SK-N-SH treated with all-trans-retinoic acid at 6 μM for 48 hours (cell line): ENCODE data around the gene PSMB5.
A peak's percentile ranks its signal among the peaks of the same experiment; 100 is the strongest.

ENCODE experiments used
- ATAC-seq: fragments of 200-7000 bp; cut with Tn5 transposase; 3 replicates; pipeline ENCODE4 v1.9.1; 2020; ENCODE audit warnings: mild to moderate bottlenecking, moderate library complexity
- ARNTL ChIP-seq: fragments of 450-650 bp; formaldehyde crosslinking; IDR thresholded peaks from 2 replicates; pipeline ENCODE4 v1.5.0; 2020; ENCODE audit warnings: low read depth, mild to moderate bottlenecking, moderate library complexity, borderline replicate concordance
- BACH2 ChIP-seq: fragments of 250-450 bp; sonication (Bioruptor Pico); IDR thresholded peaks from 2 replicates; pipeline ENCODE4 v1.9.0; 2021; ENCODE audit warnings: mild to moderate bottlenecking, borderline replicate concordance
- CREB5 ChIP-seq: fragments of 250-450 bp; sonication (Bioruptor Pico); IDR thresholded peaks from 2 replicates; pipeline ENCODE4 v1.5.1; 2020; ENCODE audit warnings: low read depth, mild to moderate bottlenecking, moderate library complexity
- CSDC2 ChIP-seq: fragments of 250-450 bp; sonication (Bioruptor Pico); IDR thresholded peaks from 2 replicates; pipeline ENCODE4 v1.5.0; 2020; ENCODE audit warnings: mild to moderate bottlenecking, moderate library complexity
- CSRNP3 ChIP-seq: fragments of 250-450 bp; sonication (Bioruptor Pico); IDR thresholded peaks from 2 replicates; pipeline ENCODE4 v1.5.1; 2021; ENCODE audit warnings: mild to moderate bottlenecking, moderate library complexity
- ESRRG ChIP-seq: fragments of 250-450 bp; sonication (Bioruptor Pico); IDR thresholded peaks from 2 replicates; pipeline ENCODE4 v1.6.1; 2021; ENCODE audit warnings: mild to moderate bottlenecking
- GLIS3 ChIP-seq: fragments of 250-450 bp; sonication (Bioruptor Pico); IDR thresholded peaks from 2 replicates; pipeline ENCODE4 v1.5.0; 2020; ENCODE audit warnings: mild to moderate bottlenecking, moderate library complexity
- ISL1 ChIP-seq: fragments of 250-450 bp; sonication (Bioruptor Pico); IDR thresholded peaks from 2 replicates; pipeline ENCODE4 v2.1.2; 2022; ENCODE audit warnings: mild to moderate bottlenecking, moderate library complexity
- OSR1 ChIP-seq: fragments of 250-450 bp; sonication (Bioruptor Pico); IDR thresholded peaks from 2 replicates; pipeline ENCODE4 v1.8.0; 2022; ENCODE audit warnings: moderate library complexity, mild to moderate bottlenecking, inconsistent platforms
- PATZ1 ChIP-seq: fragments of 250-450 bp; sonication (Bioruptor Pico); IDR thresholded peaks from 2 replicates; pipeline ENCODE4 v1.8.0; 2020; ENCODE audit warnings: mild to moderate bottlenecking, moderate library complexity, borderline replicate concordance
- PPARA ChIP-seq: fragments of 250-450 bp; sonication (Bioruptor Pico); IDR thresholded peaks from 2 replicates; pipeline ENCODE4 v1.5.0; 2020; ENCODE audit warnings: mild to moderate bottlenecking, borderline replicate concordance
- RARB ChIP-seq: fragments of 250-450 bp; sonication (Bioruptor Pico); IDR thresholded peaks from 2 replicates; pipeline ENCODE4 v1.8.0; 2021; ENCODE audit warnings: mild to moderate bottlenecking, moderate library complexity
- SNAI2 ChIP-seq: fragments of 250-450 bp; sonication (Bioruptor Pico); IDR thresholded peaks from 2 replicates; pipeline ENCODE4 v1.5.0; 2020; ENCODE audit warnings: mild to moderate bottlenecking, moderate library complexity
- TCF4 ChIP-seq: fragments of 250-450 bp; sonication (Bioruptor Pico); IDR thresholded peaks from 2 replicates; pipeline ENCODE4 v1.8.0; 2021; ENCODE audit warnings: mild to moderate bottlenecking, moderate library complexity, borderline replicate concordance
- TOX ChIP-seq: fragments of 250-450 bp; sonication (Bioruptor Pico); IDR thresholded peaks from 2 replicates; pipeline ENCODE4 v1.8.0; 2021; ENCODE audit warnings: mild to moderate bottlenecking, moderate library complexity, borderline replicate concordance
- TSHZ2 ChIP-seq: fragments of 250-450 bp; sonication (Bioruptor Pico); IDR thresholded peaks from 2 replicates; pipeline ENCODE4 v1.5.0; 2020; ENCODE audit warnings: mild to moderate bottlenecking, moderate library complexity
- ZC3H10 ChIP-seq: fragments of 250-450 bp; sonication (Bioruptor Pico); IDR thresholded peaks from 2 replicates; pipeline ENCODE4 v1.5.1; 2021; ENCODE audit warnings: mild to moderate bottlenecking, moderate library complexity
- ZFP3 ChIP-seq: fragments of 250-450 bp; sonication (Bioruptor Pico); IDR thresholded peaks from 2 replicates; pipeline ENCODE4 v1.5.0; 2020; ENCODE audit warnings: mild to moderate bottlenecking, moderate library complexity
- ZFP30 ChIP-seq: fragments of 450-650 bp; formaldehyde crosslinking; IDR thresholded peaks from 2 replicates; pipeline ENCODE4 v1.5.0; 2022; ENCODE audit warnings: mild to moderate bottlenecking, moderate library complexity
- ZNF565 ChIP-seq: fragments of 450-650 bp; formaldehyde crosslinking; conservative IDR thresholded peaks from 2 replicates; pipeline ENCODE4 v1.5.0; 2020; ENCODE audit warnings: low read depth, mild to moderate bottlenecking, moderate library complexity
- ZNF70 ChIP-seq: fragments of 450-650 bp; formaldehyde crosslinking; IDR thresholded peaks from 2 replicates; pipeline ENCODE4 v1.5.0; 2020; ENCODE audit warnings: mild to moderate bottlenecking, moderate library complexity
- ZNF8 ChIP-seq: fragments of 450-650 bp; formaldehyde crosslinking; IDR thresholded peaks from 2 replicates; pipeline ENCODE4 v1.5.0; 2020; ENCODE audit warnings: mild to moderate bottlenecking, moderate library complexity

PSMB5 gene

GRCh38 chr14:22981876-22982476 lies 52.7 kb downstream of the PSMB5 start:
- ATAC-seq, result peak; percentile 6; the same call in 2 of the 3 replicates
- TF ChIP-seq SNAI2 (CRISPR knock-in tag) (no peak), CREB5 (CRISPR knock-in tag) (no peak), PPARA (no peak), ZFP3 (CRISPR knock-in tag) (no peak), OSR1 (CRISPR knock-in tag) (no peak), RARB (no peak), PATZ1 (no peak), TCF4 (CRISPR knock-in tag) (no peak), ZNF565 (CRISPR knock-in tag) (no peak), CSRNP3 (CRISPR knock-in tag) (no peak), CSDC2 (CRISPR knock-in tag) (no peak)

- no peak for TF ChIP-seq ZNF8 (CRISPR knock-in tag)
- TF ChIP-seq RARB, result no peak
- TF ChIP-seq TSHZ2 (CRISPR knock-in tag), result no peak
- no peak for TF ChIP-seq CSRNP3 (CRISPR knock-in tag)
- TF ChIP-seq CSDC2 (CRISPR knock-in tag), result no peak
- TF ChIP-seq ISL1 (CRISPR knock-in tag), result no peak
- TF ChIP-seq ESRRG, result no peak
- no peak for TF ChIP-seq ZNF70 (CRISPR knock-in tag)
- TF ChIP-seq TCF4 (CRISPR knock-in tag), result no peak
- no peak for TF ChIP-seq TOX
- no peak for TF ChIP-seq ZFP3 (CRISPR knock-in tag)
- TF ChIP-seq ARNTL (CRISPR knock-in tag), result no peak
- no peak for TF ChIP-seq ZFP30
- TF ChIP-seq ZNF565 (CRISPR knock-in tag), result no peak
- no peak for TF ChIP-seq OSR1 (CRISPR knock-in tag)
- no peak for TF ChIP-seq PPARA
- no peak for TF ChIP-seq ZC3H10 (CRISPR knock-in tag)
- TF ChIP-seq BACH2 (CRISPR knock-in tag), result no peak
- peak; percentile 26 for ATAC-seq
These were observed 53.4 kb downstream of the PSMB5 start for GRCh38 chr14:22981090-22981875.

- no peak; the same call in 1 of the 2 replicates for TF ChIP-seq PATZ1
- TF ChIP-seq SNAI2 (CRISPR knock-in tag), result no peak
- TF ChIP-seq GLIS3, result no peak
- no peak for TF ChIP-seq CSDC2 (CRISPR knock-in tag)
- TF ChIP-seq ZNF565 (CRISPR knock-in tag), result no peak
- TF ChIP-seq TCF4 (CRISPR knock-in tag), result no peak
- no peak for TF ChIP-seq OSR1 (CRISPR knock-in tag)
- TF ChIP-seq ISL1 (CRISPR knock-in tag), result no peak
- no peak for TF ChIP-seq ZNF70 (CRISPR knock-in tag)
- no peak for TF ChIP-seq ESRRG
- TF ChIP-seq TSHZ2 (CRISPR knock-in tag), result no peak
- peak; percentile 9 for ATAC-seq
These were observed 54.0 kb downstream of the PSMB5 start for GRCh38 chr14:22980672-22981089.
